AG04449 (cell line): ENCODE results near the gene PYCARD.

Experiments
- CTCF ChIA-PET: fragments of 350-600 bp; formaldehyde crosslinking; extraction: SDS; loops from one replicate; lab custom pipeline; 2021; ENCODE audit warnings: antibody characterized with exemption; lab: Yijun Ruan, JAX
- POLR2A ChIA-PET: fragments of 400-600, 350-600 bp; formaldehyde crosslinking; extraction: SDS; loops from one replicate; lab custom pipeline; 2020; ENCODE audit warnings: antibody characterized with exemption, inconsistent platforms; lab: Yijun Ruan, JAX
- DNase-seq: peaks from one replicate; pipeline ENCODE4 v3.0.0-alpha.2; 2010; ENCODE audit warnings: low read depth, low spot score
- H3K4me3 ChIP-seq: 2 replicates; pipeline ENCODE4 v1.5.1; 2011; ENCODE audit warnings: low read depth, mild to moderate bottlenecking, control low read depth, low read length
- CTCF ChIP-seq: IDR thresholded peaks from one replicate; pipeline ENCODE4 v1.5.1; 2011; ENCODE audit warnings: mild to moderate bottlenecking, moderate library complexity, low read length, control low read depth, inconsistent platforms; ENCODE audit not compliant: insufficient read depth; ENCODE audit errors: missing control alignments

Gene PYCARD

GRCh38 chr16:31191697-31192428, 10.7 kb downstream of the PYCARD start:
- POLR2A ChIA-PET: interaction anchor here (1.0 kb wide), 1 partner anchor 8 kb away, joined by 4 read pairs; no protein-coding TSS in a partner anchor
- no peak for DNase-seq

GRCh38 chr16:31190818-31191444, 11.6 kb downstream of the PYCARD start:
- TF ChIP-seq CTCF: no peak
- POLR2A ChIA-PET: interaction anchor here (2.3 kb wide), 1 partner anchor 11 kb away, joined by 10 read pairs; the partner anchor contains the start of gene FUS
- CTCF ChIA-PET: interaction anchor here (0.7 to 2.0 kb wide), 3 partner anchors 49 to 260 kb away, joined by 3 to 6 read pairs (median 4); no protein-coding TSS in a partner anchor
- no peak for DNase-seq
- H3K4me3 ChIP-seq: no peak overlapping the region

More at GRCh38 chr16:31191697-31192428, 10.7 kb downstream of the PYCARD start:
- TF ChIP-seq CTCF: no peak
- CTCF ChIA-PET: interaction anchor here (2.0 kb wide), 1 partner anchor 49 kb away, joined by 6 read pairs; no protein-coding TSS in a partner anchor
- no peak overlapping the region for H3K4me3 ChIP-seq

GRCh38 chr16:31190061-31190460, 12.5 kb downstream of the PYCARD start:
- no peak overlapping the region for H3K4me3 ChIP-seq
- no peak for DNase-seq
- TF ChIP-seq CTCF: no peak
- POLR2A ChIA-PET: interaction anchor here (1.2 to 2.3 kb wide), 2 partner anchors 9 to 10 kb away, joined by 4 to 10 read pairs; partner anchors contain the start of gene FUS
- CTCF ChIA-PET: interaction anchor here (1.2 to 2.0 kb wide), 3 partner anchors 8 to 236 kb away, joined by 4 to 6 read pairs (median 4); no protein-coding TSS in a partner anchor

GRCh38 chr16:31189412-31189778, 13.2 kb downstream of the PYCARD start:
- no peak overlapping the region for H3K4me3 ChIP-seq
- no peak for TF ChIP-seq CTCF
- ChIA-PET POLR2A (interaction anchor here (1.2 to 2.3 kb wide), 2 partner anchors 9 kb away, joined by 4 to 10 read pairs; partner anchors contain the start of gene FUS), CTCF (interaction anchor here (0.8 to 2.0 kb wide), 3 partner anchors 9 to 272 kb away, joined by 3 to 6 read pairs (median 4); no protein-coding TSS in a partner anchor)
- DNase-seq: no peak

GRCh38 chr16:31188450-31189411, 13.8 kb downstream of the PYCARD start:
- no peak for DNase-seq
- H3K4me3 ChIP-seq: no peak overlapping the region
- ChIA-PET POLR2A (interaction anchor here (1.2 to 2.3 kb wide), 3 partner anchors 9 to 10 kb away, joined by 4 to 10 read pairs (median 7); partner anchors contain the start of gene FUS), CTCF (interaction anchor here (0.8 to 2.0 kb wide), 4 partner anchors 9 to 272 kb away, joined by 3 to 6 read pairs (median 4); no protein-coding TSS in a partner anchor)
- no peak for TF ChIP-seq CTCF
